COLO668 (cell line): ENCODE measurements around the gene RHPN2.
"Not testable (repeated sequence)": the region's sequence is repeated elsewhere in the genome, so short reads cannot be mapped to it uniquely, and the experiment has no call there.

Experiments
- DNase-seq: peaks from one replicate; lab custom pipeline; 2025; ENCODE audit not compliant: unreplicated experiment; lab: John Stamatoyannopoulos, UW

RHPN2 gene

GRCh38 chr19:32979807-32980206 lies 84.9 kb downstream of the RHPN2 start:
- DNase-seq: not testable (repeated sequence)

GRCh38 chr19:32977813-32978212 lies 86.9 kb downstream of the RHPN2 start:
- not testable (repeated sequence) for DNase-seq

GRCh38 chr19:32977280-32977679 lies 87.4 kb downstream of the RHPN2 start:
- DNase-seq: no peak

- peak; percentile 69 for DNase-seq
These were observed 88.4 kb downstream of the RHPN2 start for GRCh38 chr19:32976223-32976805.

- DNase-seq: peak; percentile 98
These were observed 92.8 kb downstream of the RHPN2 start, which contains the start of the genes CEP89 and FAAP24 for GRCh38 chr19:32971715-32972540. TSS of gene CEP89 (minus strand) at chr19:32971958. CDS start at chr19:32971874, 84 bp downstream. TSS of gene FAAP24 (plus strand) at chr19:32972242. CDS start at chr19:32973197, 955 bp downstream.

- peak; percentile 6 for DNase-seq
These were observed 93.6 kb downstream of the RHPN2 start for GRCh38 chr19:32971012-32971595.

GRCh38 chr19:32969549-32969948 lies 95.1 kb downstream of the RHPN2 start:
- DNase-seq: peak; percentile 10

GRCh38 chr19:32966750-32967149 lies 97.9 kb downstream of the RHPN2 start:
- no peak for DNase-seq

GRCh38 chr19:32945260-32945659 lies 119.4 kb downstream of the RHPN2 start:
- peak; percentile 11 for DNase-seq

- not testable (repeated sequence) for DNase-seq
These were observed 123.4 kb downstream of the RHPN2 start for GRCh38 chr19:32941273-32941672.

- DNase-seq: no peak
These were observed 128.6 kb downstream of the RHPN2 start for GRCh38 chr19:32936065-32936464.

- no peak for DNase-seq
These were observed 129.1 kb downstream of the RHPN2 start for GRCh38 chr19:32935629-32936028.

GRCh38 chr19:32933571-32933970 lies 131.1 kb downstream of the RHPN2 start:
- DNase-seq: no peak

- no peak for DNase-seq
These were observed 134.1 kb downstream of the RHPN2 start for GRCh38 chr19:32930567-32930966.

GRCh38 chr19:32928806-32929205 lies 135.9 kb downstream of the RHPN2 start:
- peak; percentile 12 for DNase-seq
